Spinal cord (tissue), 10 donors: ENCODE data around the gene EGFL7. TPM values are rescaled to one million over a fixed set of nuclear protein-coding genes. Genes with fewer than 3 reads are reported as not detected.
A peak's percentile ranks its signal among the peaks of the same experiment; 100 is the strongest.

ENCODE experiments used
- DNase-seq, 6 donors: peaks; one replicate each; pipeline versions ENCODE4 v3.0.0 to v3.0.0-alpha.2; 2013 to 2015; ENCODE audit warnings: low spot score in 6 of 6, low read depth in 4 of 6
- H3K27ac ChIP-seq: one replicate; pipeline ENCODE4 v1.5.1; 2013; ENCODE audit warnings: low read depth, low read length, control low read depth
- H3K27me3 ChIP-seq: one replicate; pipeline ENCODE4 v1.6.1; 2013; ENCODE audit warnings: low read length; ENCODE audit not compliant: control insufficient read depth, insufficient read depth
- H3K36me3 ChIP-seq: one replicate; pipeline ENCODE4 v1.6.1; 2013; ENCODE audit warnings: low read length; ENCODE audit not compliant: control insufficient read depth, insufficient read depth
- H3K4me1 ChIP-seq: one replicate; pipeline ENCODE4 v1.6.1; 2013; ENCODE audit warnings: low read length; ENCODE audit not compliant: control insufficient read depth, insufficient read depth
- H3K4me3 ChIP-seq: one replicate; pipeline ENCODE4 v1.5.1; 2013; ENCODE audit warnings: low read depth, low read length, control low read depth
- H3K9me3 ChIP-seq: one replicate; pipeline ENCODE4 v1.6.1; 2013; ENCODE audit warnings: low read length; ENCODE audit not compliant: control insufficient read depth, insufficient read depth
- whole genome bisulfite sequencing: methylation state at CpG from one replicate; pipeline ENCODE4 v1.1.5; 2013; ENCODE audit warnings: missing lambda C conversion rate; ENCODE audit not compliant: insufficient coverage; 5-methylcytosine and 5-hydroxymethylcytosine counted together
- polyA plus RNA-seq, 2 donors: library from polyadenylated mRNA; unstranded; fragments of 120-200 nt; gene quantifications; one replicate each; pipeline ENCODE4 v1.2.1, GENCODE V29; 2013; ENCODE audit not compliant: insufficient read length in 2 of 2
- total RNA-seq, 2 donors: library from RNA; depleted of rRNA in 1 of 2; stranded (reverse); fragments of 120-200 nt in 1 of 2; fragments of >200 nt in 1 of 2; gene quantifications; one replicate each; pipeline versions ENCODE4 v1.2.3 to v1.2.4, GENCODE V29; 2013 to 2014
- donor health status: healthy.

EGFL7 gene
- total and polyA plus RNA-seq, 4 donors = 21.9 to 93.5 (median 52.1) TPM

DNA sequence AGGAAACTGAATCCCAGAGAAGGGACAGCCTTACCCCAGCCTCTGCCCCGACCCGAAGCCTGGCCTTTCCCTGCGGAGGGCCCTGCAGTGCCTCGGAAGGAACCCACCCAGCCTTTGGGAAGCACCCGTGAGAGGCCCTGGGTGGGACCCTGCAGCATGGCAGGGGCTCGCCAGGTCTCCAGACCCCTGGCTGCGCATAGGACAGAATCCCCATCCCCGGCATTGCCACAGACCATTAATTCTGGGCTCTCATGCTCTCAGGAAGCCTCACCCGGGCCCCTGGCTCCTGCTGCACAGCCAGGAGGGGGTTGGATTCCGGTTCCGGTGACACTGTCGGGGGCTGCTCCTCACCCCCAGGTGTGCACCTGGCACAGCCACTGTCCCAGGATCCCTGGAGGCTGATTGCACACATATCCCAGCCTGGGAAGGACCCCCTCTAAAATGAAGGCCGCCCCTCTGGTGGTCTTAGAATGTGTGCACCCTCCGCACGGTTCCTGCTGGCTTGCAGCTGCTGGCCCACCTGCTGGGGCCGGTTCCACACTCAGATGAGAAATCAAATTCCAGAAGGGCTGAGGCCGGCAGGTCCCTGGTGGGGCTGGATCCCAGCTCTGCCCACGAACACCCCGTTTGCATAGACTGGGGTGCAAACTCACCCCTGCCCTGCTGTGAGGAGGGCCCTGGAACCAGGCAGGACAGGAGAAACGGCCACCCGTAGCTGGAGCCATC is 4.7 kb downstream of the EGFL7 start:
- WGBS = 63% methylated on average over 19 of the region's 21 CpGs
- no peak for DNase-seq

DNA sequence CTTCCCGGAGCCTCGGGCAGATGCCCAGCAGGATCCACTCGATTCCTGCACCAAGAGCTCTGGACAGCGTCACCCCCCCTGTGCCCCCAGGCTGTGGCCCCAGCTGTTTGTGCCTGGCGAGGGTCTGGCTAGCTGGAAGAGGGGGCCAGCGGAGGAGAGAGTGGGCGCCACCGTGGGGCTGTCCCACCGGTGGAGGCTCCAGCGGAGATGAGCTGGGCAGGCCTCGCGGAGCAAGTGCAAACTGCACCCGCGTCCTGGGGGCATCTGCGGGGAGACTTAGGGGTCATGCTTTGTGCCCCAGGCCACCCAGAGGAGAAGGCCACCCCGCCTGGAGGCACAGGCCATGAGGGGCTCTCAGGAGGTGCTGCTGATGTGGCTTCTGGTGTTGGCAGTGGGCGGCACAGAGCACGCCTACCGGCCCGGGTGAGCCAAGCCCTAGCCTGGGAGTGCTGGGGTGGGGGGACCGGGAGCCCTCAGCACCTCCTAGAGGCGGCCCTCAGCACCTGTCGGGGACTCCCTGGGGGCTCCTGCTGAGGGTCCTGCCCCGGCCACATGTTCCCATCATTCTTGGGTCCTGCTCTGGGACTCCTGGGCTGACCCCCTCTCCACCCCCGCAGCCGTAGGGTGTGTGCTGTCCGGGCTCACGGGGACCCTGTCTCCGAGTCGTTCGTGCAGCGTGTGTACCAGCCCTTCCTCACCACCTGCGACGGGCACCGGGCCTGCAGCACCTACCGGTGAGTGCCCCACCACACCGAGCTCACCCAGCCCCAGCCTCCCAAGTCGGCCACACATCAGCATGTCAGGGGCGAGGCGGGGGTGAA is 5.4 kb downstream of the EGFL7 start:
- 70% methylated on average over 40 of the region's 40 CpGs for WGBS
- no peak overlapping the region for H3K27ac ChIP-seq
- H3K9me3 ChIP-seq = no peaks in the 10 kb centered on the region
- peak overlapping the region; percentile 21 for H3K4me3 ChIP-seq
- DNase-seq = no peak
- peaks cover 24% of the 10 kb centered on the region for H3K4me1 ChIP-seq
- peaks cover 2% of the 10 kb centered on the region for H3K27me3 ChIP-seq
- peaks cover 57% of the 10 kb centered on the region for H3K36me3 ChIP-seq

More for the DNA sequence above, 4.7 kb downstream of the EGFL7 start:
- Histone ChIP-seq H3K27ac (peak overlapping the region; percentile 7), H3K4me1 (peaks cover 24% of the 10 kb centered on the region), H3K27me3 (peaks cover 2% of the 10 kb centered on the region), H3K36me3 (peaks cover 50% of the 10 kb centered on the region), H3K9me3 (no peaks in the 10 kb centered on the region), H3K4me3 (peak overlapping the region; percentile 21)

DNA sequence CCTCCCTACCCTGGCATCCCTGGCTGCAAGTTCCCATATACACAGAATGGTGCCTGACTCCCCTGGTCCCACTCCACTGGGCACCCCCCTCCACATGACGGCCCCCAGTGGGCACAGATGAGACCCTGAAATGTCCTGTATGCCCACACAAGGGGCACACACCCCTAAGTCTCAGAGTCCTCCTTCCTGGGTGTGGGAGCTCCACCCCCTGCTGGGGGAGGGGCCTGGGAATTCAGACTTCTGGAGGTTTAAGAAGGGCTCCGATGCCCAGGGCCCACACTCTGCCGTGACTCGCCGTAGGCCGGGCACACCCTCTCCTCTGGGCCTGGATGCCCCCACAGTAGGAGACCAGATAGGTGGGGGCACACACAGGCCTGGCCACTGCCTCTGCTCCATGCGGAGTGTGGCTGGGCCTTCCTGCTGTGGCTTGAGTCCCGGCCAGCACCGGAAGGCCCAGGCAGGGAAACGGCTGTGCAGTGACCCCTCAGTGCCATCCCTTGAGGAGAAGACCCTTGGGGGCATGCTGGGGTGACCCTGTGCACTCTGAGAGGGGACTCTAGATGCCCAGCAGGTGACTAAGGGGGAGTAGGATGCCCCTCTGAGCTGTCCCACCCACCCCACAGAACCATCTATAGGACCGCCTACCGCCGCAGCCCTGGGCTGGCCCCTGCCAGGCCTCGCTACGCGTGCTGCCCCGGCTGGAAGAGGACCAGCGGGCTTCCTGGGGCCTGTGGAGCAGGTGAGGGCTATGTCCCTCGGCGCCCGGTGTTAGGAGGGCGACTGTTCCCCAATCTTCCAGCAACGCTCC is 6.5 kb downstream of the EGFL7 start:
- peaks cover 24% of the 10 kb centered on the region for H3K4me1 ChIP-seq
- no peaks in the 10 kb centered on the region for H3K9me3 ChIP-seq
- no peak overlapping the region for H3K27ac ChIP-seq
- 76% methylated on average over 16 of the region's 23 CpGs for WGBS
- no peak for DNase-seq
- peaks cover 2% of the 10 kb centered on the region for H3K27me3 ChIP-seq
- peaks cover 68% of the 10 kb centered on the region for H3K36me3 ChIP-seq
- no peak overlapping the region for H3K4me3 ChIP-seq

DNA sequence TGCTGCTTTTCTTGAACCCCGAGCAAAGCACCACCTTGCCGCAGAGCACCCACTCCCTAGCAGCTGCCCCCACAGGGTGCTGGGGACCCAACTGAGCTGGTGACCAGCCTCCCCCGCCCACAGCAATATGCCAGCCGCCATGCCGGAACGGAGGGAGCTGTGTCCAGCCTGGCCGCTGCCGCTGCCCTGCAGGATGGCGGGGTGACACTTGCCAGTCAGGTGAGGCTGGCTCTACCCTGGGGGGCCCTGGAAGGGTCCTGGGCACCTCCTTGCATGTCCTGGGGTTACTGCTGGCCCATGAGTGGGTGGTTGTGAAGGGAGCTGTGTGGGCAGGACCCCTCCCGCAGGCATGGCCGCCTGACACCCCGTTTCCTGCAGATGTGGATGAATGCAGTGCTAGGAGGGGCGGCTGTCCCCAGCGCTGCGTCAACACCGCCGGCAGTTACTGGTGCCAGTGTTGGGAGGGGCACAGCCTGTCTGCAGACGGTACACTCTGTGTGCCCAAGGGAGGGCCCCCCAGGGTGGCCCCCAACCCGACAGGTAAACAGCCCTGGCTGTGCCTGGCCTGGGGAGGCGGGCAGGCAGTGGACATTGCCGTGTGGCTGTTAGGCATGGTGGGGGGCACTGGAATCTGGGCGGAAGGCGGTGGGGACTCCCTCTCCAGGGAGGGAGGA is 7.2 kb downstream of the EGFL7 start:
- no peak overlapping the region for H3K4me3 ChIP-seq
- peaks cover 75% of the 10 kb centered on the region for H3K36me3 ChIP-seq
- no peak overlapping the region for H3K27ac ChIP-seq
- no peak for DNase-seq
- H3K9me3 ChIP-seq = no peaks in the 10 kb centered on the region
- H3K27me3 ChIP-seq = peaks cover 2% of the 10 kb centered on the region
- peaks cover 21% of the 10 kb centered on the region for H3K4me1 ChIP-seq
- 79% methylated on average over 23 of the region's 23 CpGs for WGBS

DNA sequence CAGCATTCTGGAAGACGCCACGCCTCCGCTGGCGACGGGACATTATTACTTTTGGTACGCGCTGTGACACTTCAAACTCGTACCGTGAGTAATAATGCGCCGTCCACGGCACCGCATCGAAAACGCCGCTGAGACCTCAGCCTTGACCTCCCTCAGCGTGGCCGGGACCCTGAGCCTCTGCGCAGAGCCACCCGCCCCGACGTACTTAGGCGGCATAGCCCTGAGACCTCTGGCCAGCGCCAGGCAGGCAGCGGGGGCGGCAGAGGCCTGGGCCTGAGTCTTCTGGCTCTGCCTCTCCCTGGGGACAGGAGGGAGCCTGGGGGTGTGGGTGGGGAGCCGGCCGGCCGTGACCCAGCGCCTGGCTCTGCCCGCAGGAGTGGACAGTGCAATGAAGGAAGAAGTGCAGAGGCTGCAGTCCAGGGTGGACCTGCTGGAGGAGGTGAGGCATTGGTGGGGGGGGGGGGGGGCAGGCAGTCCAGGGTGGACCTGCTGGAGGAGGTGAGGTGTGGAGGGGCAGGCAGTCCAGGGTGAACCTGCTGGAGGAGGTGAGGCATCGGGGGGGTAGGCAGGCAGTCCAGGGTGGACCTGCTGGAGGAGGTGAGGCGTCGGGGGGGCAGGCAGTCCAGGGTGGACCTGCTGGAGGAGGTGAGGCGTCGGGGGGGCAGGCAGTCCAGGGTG is 8.0 kb downstream of the EGFL7 start:
- Histone ChIP-seq H3K4me3 (no peak overlapping the region), H3K36me3 (peaks cover 80% of the 10 kb centered on the region), H3K27me3 (no peaks in the 10 kb centered on the region), H3K27ac (no peak overlapping the region), H3K9me3 (no peaks in the 10 kb centered on the region), H3K4me1 (peaks cover 17% of the 10 kb centered on the region)
- no peak for DNase-seq
- 89% methylated on average over 32 of the region's 36 CpGs for WGBS

DNA sequence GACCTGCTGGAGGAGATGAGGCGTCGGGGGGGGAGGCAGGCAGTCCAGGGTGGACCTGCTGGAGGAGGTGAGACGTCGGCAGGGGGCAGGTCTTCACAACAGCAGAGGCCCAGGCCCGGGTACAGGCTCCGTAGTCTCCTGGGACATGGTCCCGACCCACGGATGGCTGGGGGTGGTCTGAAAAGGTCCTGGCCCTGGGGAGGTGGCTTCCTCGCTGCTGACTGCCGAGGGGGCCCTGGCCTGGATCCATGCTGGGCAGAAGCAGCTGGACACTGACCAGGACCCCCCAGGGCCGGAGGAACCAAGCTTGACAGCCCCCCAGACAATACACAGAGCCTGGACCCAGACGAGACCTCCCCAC is 8.5 kb downstream of the EGFL7 start:
- DNase-seq = no peak
- Histone ChIP-seq H3K4me1 (peaks cover 17% of the 10 kb centered on the region), H3K9me3 (no peaks in the 10 kb centered on the region), H3K27me3 (no peaks in the 10 kb centered on the region), H3K4me3 (no peak overlapping the region), H3K27ac (no peak overlapping the region), H3K36me3 (peaks cover 84% of the 10 kb centered on the region)
- 72% methylated on average over 10 of the region's 12 CpGs for WGBS

GRCh38 chr9:136671646-136672430 is 9.1 kb downstream of the EGFL7 start:
- no peak overlapping the region for H3K27ac ChIP-seq
- no peak overlapping the region for H3K4me3 ChIP-seq
- WGBS = 57% methylated on average over 27 of the region's 27 CpGs
- no peaks in the 10 kb centered on the region for H3K27me3 ChIP-seq
- DNase-seq = peak in 2 of 6 donors; percentile 16 to 47
- peaks cover 11% of the 10 kb centered on the region for H3K4me1 ChIP-seq
- no peaks in the 10 kb centered on the region for H3K9me3 ChIP-seq
- peaks cover 90% of the 10 kb centered on the region for H3K36me3 ChIP-seq

GRCh38 chr9:136672431-136673087 is 9.8 kb downstream of the EGFL7 start:
- H3K27ac ChIP-seq = no peak overlapping the region
- 79% methylated on average over 7 of the region's 14 CpGs for WGBS
- H3K36me3 ChIP-seq = peaks cover 89% of the 10 kb centered on the region
- H3K4me3 ChIP-seq = no peak overlapping the region
- no peaks in the 10 kb centered on the region for H3K27me3 ChIP-seq
- no peak for DNase-seq
- H3K9me3 ChIP-seq = no peaks in the 10 kb centered on the region
- peaks cover 4% of the 10 kb centered on the region for H3K4me1 ChIP-seq
